B cell (primary cell): ENCODE data around the gene FBXO34. TPM values are rescaled to one million over a fixed set of nuclear protein-coding genes. Genes with fewer than 3 reads are reported as not detected.

ENCODE experiments used
- ATAC-seq: fragments of 200-7000 bp; cut with Tn5 transposase; one replicate; pipeline ENCODE4 v1.10.0; 2021; ENCODE audit warnings: low read depth, mild to moderate bottlenecking, moderate number of reproducible peaks, moderate library complexity
- CTCF ChIA-PET: fragments of 350-600 bp; sonication (Branson Sonifier 250); formaldehyde crosslinking; loops from one replicate; lab custom pipeline; 2021; ENCODE audit warnings: antibody characterized with exemption, inconsistent platforms; lab: Charles Lee
- POLR2A ChIA-PET: fragments of 350-600 bp; sonication (Branson Sonifier 250); formaldehyde crosslinking; loops from one replicate; lab custom pipeline; 2021; ENCODE audit warnings: antibody characterized with exemption; lab: Charles Lee
- DNase-seq: peaks from one replicate; pipeline ENCODE4 v3.0.0; 2013
- H2AFZ ChIP-seq: 2 replicates; pipeline ENCODE4 v1.6.1; 2012; ENCODE audit warnings: mild to moderate bottlenecking, low read depth, low read length; ENCODE audit not compliant: insufficient read depth, poor library complexity, severe bottlenecking
- H3K27ac ChIP-seq, 2 donors: 1 replicate in 1 of 2; 2 replicates in 1 of 2; pipeline ENCODE4 v1.5.1; 2012 to 2013; ENCODE audit warnings: low read length in 2 of 2, mild to moderate bottlenecking in 2 of 2, moderate library complexity in 1 of 2
- H3K27me3 ChIP-seq, 4 experiments: fragments of 200-600 bp in 1 of 4; sonication (generic) in 1 of 4; replicated peaks in 1 of 4; 1 replicate in 2 of 4; 2 replicates in 2 of 4; pipeline versions ENCODE4 v1.6.1 to v1.7.0; 2013 to 2016; ENCODE audit warnings: low read length in 3 of 4, mild to moderate bottlenecking in 2 of 4, mixed read lengths in 1 of 4, moderate library complexity in 1 of 4; ENCODE audit not compliant: insufficient read depth in 4 of 4, control insufficient read depth in 3 of 4; ENCODE audit errors: control extremely low read depth in 1 of 4
- H3K36me3 ChIP-seq, 2 experiments: replicated peaks in 1 of 2; 1 replicate in 1 of 2; 2 replicates in 1 of 2; pipeline versions ENCODE4 v1.6.1 to v1.7.1; 2013; ENCODE audit warnings: low read length in 1 of 2; ENCODE audit not compliant: insufficient read depth in 2 of 2, control insufficient read depth in 1 of 2; ENCODE audit errors: control extremely low read depth in 1 of 2, extremely low read depth in 1 of 2
- H3K4me1 ChIP-seq, 2 donors: fragments of 200-600 bp in 1 of 2; sonication (generic) in 1 of 2; 1 replicate in 1 of 2; 2 replicates in 1 of 2; pipeline versions ENCODE4 v1.5.1 to v1.6.1; 2013 to 2017; ENCODE audit warnings: low read length in 2 of 2; ENCODE audit not compliant: control insufficient read depth in 2 of 2, insufficient read depth in 2 of 2
- H3K4me2 ChIP-seq: replicated peaks from 2 replicates; pipeline ENCODE3; 2012; ENCODE audit warnings: mild to moderate bottlenecking, low read depth, low read length; ENCODE audit not compliant: poor library complexity, severe bottlenecking
- H3K4me3 ChIP-seq, 5 experiments: fragments of 200-600 bp in 1 of 5; sonication (generic) in 1 of 5; 1 replicate in 3 of 5; 2 replicates in 2 of 5; pipeline versions ENCODE4 v1.5.1 to v1.7.0; 2011 to 2016; ENCODE audit warnings: low read length in 4 of 5, mild to moderate bottlenecking in 4 of 5, low read depth in 2 of 5, control low read depth in 1 of 5, moderate library complexity in 1 of 5; ENCODE audit not compliant: insufficient read depth in 1 of 5; ENCODE audit errors: control extremely low read depth in 1 of 5, extremely low read depth in 1 of 5
- H3K79me2 ChIP-seq: fragments of 200-600 bp; sonication (generic); one replicate; pipeline ENCODE4 v1.6.0; 2016; ENCODE audit warnings: low read length; ENCODE audit not compliant: control insufficient read depth, insufficient read depth
- H3K9ac ChIP-seq: fragments of 200-600 bp; sonication (generic); 2 replicates; pipeline ENCODE4 v1.6.1; 2017; ENCODE audit warnings: mild to moderate bottlenecking, low read length, moderate library complexity
- H3K9me3 ChIP-seq, 3 donors: one replicate each; pipeline versions ENCODE4 v1.6.1 to v1.7.1; 2013; ENCODE audit warnings: low read length in 2 of 3; ENCODE audit not compliant: control insufficient read depth in 2 of 3, insufficient read depth in 1 of 3; ENCODE audit errors: control extremely low read depth in 1 of 3
- H4K20me1 ChIP-seq: 2 replicates; pipeline ENCODE4 v1.6.0; 2012; ENCODE audit warnings: mild to moderate bottlenecking, low read length; ENCODE audit not compliant: insufficient read depth, control insufficient read depth, poor library complexity, severe bottlenecking
- H3K27ac Mint-ChIP-seq: one replicate; pipeline ENCODE4 v1.8.0; 2021; ENCODE audit warnings: mixed read lengths
- H3K27me3 Mint-ChIP-seq: one replicate; pipeline ENCODE4 v1.8.0; 2021; ENCODE audit warnings: mixed read lengths
- H3K4me1 Mint-ChIP-seq: one replicate; pipeline ENCODE4 v1.8.0; 2021; ENCODE audit warnings: mixed read lengths
- H3K4me3 Mint-ChIP-seq: one replicate; pipeline ENCODE4 v1.8.0; 2021; ENCODE audit warnings: mixed read lengths
- H3K9me3 Mint-ChIP-seq: one replicate; pipeline ENCODE4 v1.8.0; 2022; ENCODE audit warnings: mixed read lengths; ENCODE audit not compliant: insufficient read depth
- EZH2 ChIP-seq: IDR thresholded peaks from 2 replicates; pipeline ENCODE4 v1.6.1; 2012; ENCODE audit warnings: borderline replicate concordance, low read depth, mild to moderate bottlenecking, moderate library complexity, low read length; ENCODE audit not compliant: insufficient read depth, poor library complexity, severe bottlenecking
- WGBS: methylation state at CpG from one replicate; pipeline ENCODE4 v1.1.5; 2013; ENCODE audit warnings: missing lambda C conversion rate; ENCODE audit not compliant: insufficient coverage; 5-methylcytosine and 5-hydroxymethylcytosine counted together
- intact Hi-C: fragments of 100-400 bp; cut with micrococcal nuclease; formaldehyde crosslinking; loops from one replicate; pipeline ENCODE4 v1.10.0; 2022
- polyA plus RNA-seq: library from polyadenylated mRNA; depleted of rRNA; stranded (reverse); fragments of >200 nt; gene quantifications from 2 replicates; pipeline ENCODE4 v1.2.3, GENCODE V29; 2012
- total RNA-seq, 2 donors: library from RNA; stranded (reverse); fragments of 120-200 nt in 1 of 2; gene quantifications; 1 replicate in 1 of 2; 2 replicates in 1 of 2; pipeline versions ENCODE4 v1.2.3 to v1.2.4, GENCODE V29; 2013 to 2022
- TF ChIP-seq, protein P1 (sequence below): fragments of 200-600 bp; IDR thresholded peaks from one replicate; pipeline ENCODE4 v1.8.0; 2022; ENCODE audit warnings: antibody characterized with exemption, mild to moderate bottlenecking

Gene FBXO34
- total and polyA plus RNA-seq, 2 donors (not counting 1 experiment from before 2014, with no cell fraction given) = 8.1 to 27.5 TPM

DNA sequence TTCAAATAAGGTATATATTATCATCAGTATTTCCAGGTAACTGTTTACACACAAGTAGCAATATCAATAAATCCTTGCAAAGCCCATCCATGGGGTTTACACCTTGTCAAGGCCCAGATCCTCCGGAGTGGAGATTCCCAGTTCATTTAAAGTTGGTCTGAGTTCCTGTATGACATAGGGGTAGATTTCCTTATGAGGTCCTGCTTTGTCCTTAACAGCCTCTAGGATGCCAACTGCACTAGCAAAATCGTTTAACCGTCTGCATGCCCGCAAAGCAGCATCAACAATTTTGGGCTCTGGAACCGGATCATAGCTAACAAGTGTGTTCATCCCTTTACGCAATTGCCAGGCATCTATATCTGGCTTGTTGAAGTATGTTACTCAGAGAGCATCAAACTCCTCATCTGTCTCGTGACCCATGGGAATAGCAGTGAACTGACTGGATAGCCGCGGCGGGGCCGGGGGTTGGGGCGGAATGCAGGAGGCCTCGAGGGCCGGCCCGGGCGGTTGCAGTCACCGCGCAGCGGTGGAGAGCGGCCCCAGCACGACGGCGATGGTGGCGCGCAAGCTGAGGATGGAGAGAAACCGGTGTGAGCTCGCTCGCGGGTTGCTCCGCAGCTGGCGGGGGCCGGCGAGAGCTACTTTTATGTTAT is 30.6 kb upstream of the FBXO34 start:
- H3K9me3 Mint-ChIP-seq = no peaks in the 10 kb centered on the region
- intact Hi-C loops = no loop called here
- DNase-seq = no peak
- H3K27ac ChIP-seq = no peak overlapping the region
- H4K20me1 ChIP-seq = no peaks in the 10 kb centered on the region
- ATAC-seq = no peak
- 65% methylated on average over 25 of the region's 33 CpGs for WGBS
- H3K9ac ChIP-seq = no peak overlapping the region
- H3K4me3 ChIP-seq = no peak overlapping the region
- peaks cover 0 to 3% (median 0%) of the 10 kb centered on the region in 4 experiments for H3K27me3 ChIP-seq
- H3K4me3 Mint-ChIP-seq = no peak overlapping the region
- H3K27me3 Mint-ChIP-seq = peaks cover 12% of the 10 kb centered on the region
- TF ChIP-seq EZH2 = no peak
- TF ChIP-seq, protein P1, sequence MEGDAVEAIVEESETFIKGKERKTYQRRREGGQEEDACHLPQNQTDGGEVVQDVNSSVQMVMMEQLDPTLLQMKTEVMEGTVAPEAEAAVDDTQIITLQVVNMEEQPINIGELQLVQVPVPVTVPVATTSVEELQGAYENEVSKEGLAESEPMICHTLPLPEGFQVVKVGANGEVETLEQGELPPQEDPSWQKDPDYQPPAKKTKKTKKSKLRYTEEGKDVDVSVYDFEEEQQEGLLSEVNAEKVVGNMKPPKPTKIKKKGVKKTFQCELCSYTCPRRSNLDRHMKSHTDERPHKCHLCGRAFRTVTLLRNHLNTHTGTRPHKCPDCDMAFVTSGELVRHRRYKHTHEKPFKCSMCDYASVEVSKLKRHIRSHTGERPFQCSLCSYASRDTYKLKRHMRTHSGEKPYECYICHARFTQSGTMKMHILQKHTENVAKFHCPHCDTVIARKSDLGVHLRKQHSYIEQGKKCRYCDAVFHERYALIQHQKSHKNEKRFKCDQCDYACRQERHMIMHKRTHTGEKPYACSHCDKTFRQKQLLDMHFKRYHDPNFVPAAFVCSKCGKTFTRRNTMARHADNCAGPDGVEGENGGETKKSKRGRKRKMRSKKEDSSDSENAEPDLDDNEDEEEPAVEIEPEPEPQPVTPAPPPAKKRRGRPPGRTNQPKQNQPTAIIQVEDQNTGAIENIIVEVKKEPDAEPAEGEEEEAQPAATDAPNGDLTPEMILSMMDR = no peak
- H3K4me2 ChIP-seq = no peak overlapping the region
- H3K36me3 ChIP-seq = no peaks in the 10 kb centered on the region
- no peaks in the 10 kb centered on the region for H3K4me1 ChIP-seq
- H3K9me3 ChIP-seq = no peaks in the 10 kb centered on the region
- CTCF ChIA-PET = no interaction called here
- peaks cover 4% of the 10 kb centered on the region for H3K4me1 Mint-ChIP-seq
- POLR2A ChIA-PET = no interaction called here
- H2AFZ ChIP-seq = no peak overlapping the region
- H3K79me2 ChIP-seq = no peaks in the 10 kb centered on the region
- H3K27ac Mint-ChIP-seq = no peak overlapping the region

DNA sequence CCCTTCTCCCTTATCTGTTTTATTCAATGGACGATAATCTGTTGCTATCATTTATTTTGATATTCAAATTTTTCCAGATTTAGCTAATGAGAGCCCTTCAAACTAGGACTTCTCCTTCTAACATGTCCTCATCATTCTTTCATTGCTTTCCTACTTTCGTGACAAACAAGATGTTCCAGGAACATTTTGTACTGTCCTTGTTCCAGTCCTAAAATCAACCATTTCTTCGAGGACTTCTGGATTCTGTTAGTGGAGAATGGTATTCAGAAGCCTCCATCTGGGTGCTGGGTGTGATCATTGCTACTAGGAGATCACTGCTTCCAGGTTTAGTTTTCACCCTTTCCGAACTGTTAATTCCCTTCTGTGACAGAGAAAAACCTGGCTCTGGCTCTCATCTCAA is 29.5 kb upstream of the FBXO34 start:
- Mint-ChIP-seq H3K4me3 (no peak overlapping the region), H3K27me3 (peaks cover 12% of the 10 kb centered on the region), H3K9me3 (no peaks in the 10 kb centered on the region), H3K27ac (no peak overlapping the region), H3K4me1 (peaks cover 4% of the 10 kb centered on the region)
- no peaks in the 10 kb centered on the region for H3K9me3 ChIP-seq
- H3K27me3 ChIP-seq = peaks cover 0 to 3% (median 0%) of the 10 kb centered on the region in 4 experiments
- no peak for DNase-seq
- TF ChIP-seq, protein P1 = no peak
- no peak for TF ChIP-seq EZH2
- CTCF ChIA-PET = no interaction called here
- ATAC-seq = no peak
- H2AFZ ChIP-seq = no peak overlapping the region
- H4K20me1 ChIP-seq = no peaks in the 10 kb centered on the region
- no peaks in the 10 kb centered on the region for H3K36me3 ChIP-seq
- no peak overlapping the region for H3K4me3 ChIP-seq
- WGBS = 100% methylated on average over 1 of the region's 4 CpGs
- POLR2A ChIA-PET = no interaction called here
- H3K9ac ChIP-seq = no peak overlapping the region
- no peaks in the 10 kb centered on the region for H3K4me1 ChIP-seq
- H3K4me2 ChIP-seq = no peak overlapping the region
- intact Hi-C loops = no loop called here
- no peaks in the 10 kb centered on the region for H3K79me2 ChIP-seq
- no peak overlapping the region for H3K27ac ChIP-seq
